ENCODE measurements around the gene PTPN2.

PTPN2 gene

DNA sequence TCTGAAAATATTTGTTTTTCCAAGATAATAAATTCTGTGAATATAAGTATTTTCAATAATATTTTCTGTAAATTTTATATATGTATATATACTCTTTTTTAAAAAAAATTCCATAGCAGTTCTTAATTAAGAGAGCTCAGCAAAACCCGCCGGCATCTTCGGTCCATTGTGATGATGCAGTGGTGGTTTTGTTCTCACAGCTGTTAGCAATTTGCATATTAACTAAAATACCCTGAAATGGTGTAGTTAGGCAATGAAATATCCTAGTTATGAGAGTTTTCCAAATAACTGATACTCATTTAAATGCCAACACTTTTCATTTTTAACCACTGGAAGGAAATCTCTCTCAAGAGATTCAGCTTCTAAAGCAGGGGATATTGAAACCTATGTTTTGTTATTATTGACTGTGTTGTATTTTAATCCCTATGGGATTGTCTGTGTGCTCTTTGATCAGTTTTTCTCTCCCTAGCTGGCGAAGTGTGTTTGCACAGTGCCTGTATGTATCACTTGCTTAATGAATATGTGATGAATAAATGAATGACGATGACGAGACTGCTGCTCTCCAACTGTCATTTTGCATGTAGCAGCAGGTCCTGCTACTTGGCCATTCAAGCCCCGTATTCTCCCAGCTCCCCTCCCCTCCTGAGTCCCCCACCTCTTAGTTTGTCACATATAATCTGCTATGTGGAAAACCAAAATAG is 138.8 kb downstream of the PTPN2 start:
- no peak for DNase-seq (ENCODE audit: low read depth)

DNA sequence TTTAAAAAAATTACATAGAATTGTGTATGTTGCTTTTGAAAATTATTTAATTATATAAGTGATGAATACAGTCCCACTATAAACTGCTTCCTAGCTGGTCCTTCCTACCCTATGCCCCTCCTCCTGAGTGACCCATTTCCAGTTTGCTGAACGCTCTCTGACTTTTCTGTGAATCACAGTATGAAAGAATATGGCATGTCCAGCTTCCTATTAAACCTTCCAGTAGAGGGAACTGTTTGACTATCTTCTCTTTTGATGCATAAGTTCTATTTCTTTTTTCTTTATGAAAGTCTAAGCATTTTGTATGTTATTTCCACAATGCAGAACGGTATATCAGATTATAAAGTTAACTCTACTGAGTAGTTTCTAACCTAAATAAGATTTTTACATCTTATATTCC is 139.9 kb downstream of the PTPN2 start:
- no peak for DNase-seq (ENCODE audit: low read depth)

DNA sequence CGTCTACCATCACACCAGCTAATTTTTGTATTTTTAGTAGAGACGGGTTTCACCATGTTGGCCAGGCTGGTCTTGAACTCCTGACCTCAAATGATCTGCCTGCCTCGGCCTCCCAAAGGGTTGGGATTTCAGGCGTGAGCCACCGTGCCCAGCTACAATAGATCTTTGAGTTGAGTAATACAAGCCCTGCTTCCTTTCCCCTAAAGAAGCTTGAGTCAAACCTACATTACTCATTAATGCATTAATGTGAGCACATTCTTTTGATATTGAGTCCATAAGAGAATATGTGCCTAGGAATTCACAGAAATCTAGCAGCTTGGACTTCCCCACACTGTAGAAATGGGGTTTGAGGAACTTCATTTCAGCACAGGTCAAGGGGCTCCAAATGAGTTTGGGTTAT is 141.6 kb downstream of the PTPN2 start:
- DNase-seq (ENCODE audit: low read depth) = no peak

All from T-helper 22 cell (primary cell).